SU-DHL-6 (cell line): ENCODE data around the gene DNAH17.

Experiments
- H2AFZ ChIP-seq: fragments of 200-600 bp; sonication (generic); 2 replicates; pipeline ENCODE4 v1.6.1; 2014; ENCODE audit warnings: low read depth, mild to moderate bottlenecking, moderate library complexity, mixed read lengths, antibody characterized with exemption, low read length; ENCODE audit not compliant: severe bottlenecking
- H3F3A ChIP-seq: fragments of 200-600 bp; shearing (Covaris generic); 2 replicates; pipeline ENCODE4 v1.6.0; 2016; ENCODE audit warnings: antibody characterized with exemption, mild to moderate bottlenecking; ENCODE audit not compliant: insufficient read depth
- H3K27ac ChIP-seq: fragments of 200-600 bp; sonication (generic); 2 replicates; pipeline ENCODE4 v1.5.1; 2016; ENCODE audit warnings: low read depth, mild to moderate bottlenecking, low read length, moderate library complexity, mixed read lengths
- H3K27me3 ChIP-seq: fragments of 200-600 bp; sonication (generic), shearing (Covaris generic); 2 replicates; pipeline ENCODE4 v1.6.0; 2014; ENCODE audit warnings: mild to moderate bottlenecking, low read length
- H3K36me3 ChIP-seq: fragments of 200-600 bp; sonication (generic); 2 replicates; pipeline ENCODE4 v1.6.1; 2014; ENCODE audit warnings: mild to moderate bottlenecking, low read length, mixed read lengths
- H3K4me2 ChIP-seq: fragments of 300-600, 200-600 bp; shearing (Covaris generic), sonication (generic); 2 replicates; pipeline ENCODE4 v1.6.0; 2014; ENCODE audit warnings: low read length, low read depth, mild to moderate bottlenecking; ENCODE audit not compliant: poor library complexity, severe bottlenecking
- H3K4me3 ChIP-seq: fragments of 200-600 bp; sonication (generic); 2 replicates; pipeline ENCODE4 v1.5.1; 2014; ENCODE audit warnings: antibody characterized with exemption, low read length, mild to moderate bottlenecking, mixed read lengths; ENCODE audit not compliant: insufficient read depth, poor library complexity, severe bottlenecking
- H3K79me2 ChIP-seq: fragments of 200-600 bp; sonication (generic); 2 replicates; pipeline ENCODE4 v1.6.1; 2014; ENCODE audit warnings: mild to moderate bottlenecking, low read length, moderate library complexity; ENCODE audit not compliant: insufficient read depth
- H3K9ac ChIP-seq: fragments of 200-600 bp; sonication (generic); 2 replicates; pipeline ENCODE4 v1.7.0; 2014; ENCODE audit warnings: mild to moderate bottlenecking, low read length
- H3K9me2 ChIP-seq: fragments of 200-600 bp; sonication (generic); replicated peaks from 2 replicates; pipeline ENCODE4 v1.6.1; 2014; ENCODE audit warnings: low read length; ENCODE audit not compliant: insufficient read depth
- H3K9me3 ChIP-seq: fragments of 200-600 bp; sonication (generic); 2 replicates; pipeline ENCODE4 v1.6.1; 2014; ENCODE audit warnings: low read length, mixed read lengths; ENCODE audit not compliant: insufficient read depth
- H4K20me1 ChIP-seq: fragments of 200-600 bp; sonication (generic); 2 replicates; pipeline ENCODE4 v1.6.1; 2014; ENCODE audit warnings: low read depth, mild to moderate bottlenecking, antibody characterized with exemption, low read length, moderate library complexity, mixed read lengths
- EZH2phosphoT487 ChIP-seq: fragments of 200-600 bp; sonication (generic), shearing (Covaris generic); conservative IDR thresholded peaks from 2 replicates; pipeline ENCODE4 v1.6.1; 2018; ENCODE audit warnings: mild to moderate bottlenecking, antibody characterized with exemption, low read length, moderate library complexity, mixed read lengths
- TF ChIP-seq, protein P1 (sequence below): fragments of 200-600 bp; sonication (generic); IDR thresholded peaks from one replicate; pipeline ENCODE4 v1.5.1; 2017; ENCODE audit warnings: antibody characterized with exemption, mild to moderate bottlenecking, low read length, moderate library complexity; ENCODE audit not compliant: insufficient read depth, poor library complexity, severe bottlenecking

DNAH17 gene

DNA sequence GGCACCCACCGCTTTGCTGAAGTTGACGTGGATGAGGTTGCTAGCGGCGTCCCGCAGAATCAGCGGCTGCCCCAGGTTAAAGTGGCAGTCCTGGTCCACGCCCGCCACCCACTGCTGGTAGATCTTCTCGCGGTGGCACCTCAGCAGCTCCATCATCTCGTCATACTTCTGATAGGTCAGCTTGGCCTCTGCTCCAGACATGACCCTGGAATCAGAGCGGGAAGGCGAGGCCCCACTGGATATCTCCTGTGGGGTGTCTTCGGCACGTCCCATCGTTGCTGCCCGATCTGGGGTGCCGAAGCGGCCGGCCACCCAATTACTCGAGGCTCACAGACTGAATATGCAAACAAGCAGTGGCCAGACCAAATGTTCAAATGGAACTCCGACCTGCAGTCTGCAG, 16.5 kb downstream of the DNAH17 start:
- Histone ChIP-seq H3F3A (no peaks in the 10 kb centered on the region), H3K79me2 (no peaks in the 10 kb centered on the region)

GRCh38 chr17:78559749-78560368, 17.3 kb downstream of the DNAH17 start:
- Histone ChIP-seq H3K27ac (no peak overlapping the region), H3K9me2 (no peaks in the 10 kb centered on the region), H3K9me3 (no peaks in the 10 kb centered on the region), H3K9ac (no peak overlapping the region), H3K27me3 (no peaks in the 10 kb centered on the region), H2AFZ (no peak overlapping the region), H3K79me2 (no peaks in the 10 kb centered on the region), H3K4me3 (no peak overlapping the region), H3K36me3 (no peaks in the 10 kb centered on the region), H4K20me1 (no peaks in the 10 kb centered on the region), H3F3A (no peaks in the 10 kb centered on the region), H3K4me2 (no peak overlapping the region)
- TF ChIP-seq EZH2phosphoT487: no peak
- TF ChIP-seq, protein P1, sequence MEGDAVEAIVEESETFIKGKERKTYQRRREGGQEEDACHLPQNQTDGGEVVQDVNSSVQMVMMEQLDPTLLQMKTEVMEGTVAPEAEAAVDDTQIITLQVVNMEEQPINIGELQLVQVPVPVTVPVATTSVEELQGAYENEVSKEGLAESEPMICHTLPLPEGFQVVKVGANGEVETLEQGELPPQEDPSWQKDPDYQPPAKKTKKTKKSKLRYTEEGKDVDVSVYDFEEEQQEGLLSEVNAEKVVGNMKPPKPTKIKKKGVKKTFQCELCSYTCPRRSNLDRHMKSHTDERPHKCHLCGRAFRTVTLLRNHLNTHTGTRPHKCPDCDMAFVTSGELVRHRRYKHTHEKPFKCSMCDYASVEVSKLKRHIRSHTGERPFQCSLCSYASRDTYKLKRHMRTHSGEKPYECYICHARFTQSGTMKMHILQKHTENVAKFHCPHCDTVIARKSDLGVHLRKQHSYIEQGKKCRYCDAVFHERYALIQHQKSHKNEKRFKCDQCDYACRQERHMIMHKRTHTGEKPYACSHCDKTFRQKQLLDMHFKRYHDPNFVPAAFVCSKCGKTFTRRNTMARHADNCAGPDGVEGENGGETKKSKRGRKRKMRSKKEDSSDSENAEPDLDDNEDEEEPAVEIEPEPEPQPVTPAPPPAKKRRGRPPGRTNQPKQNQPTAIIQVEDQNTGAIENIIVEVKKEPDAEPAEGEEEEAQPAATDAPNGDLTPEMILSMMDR: no peak

More for the DNA sequence above, 16.5 kb downstream of the DNAH17 start:
- Histone ChIP-seq H3K27ac (no peak overlapping the region), H3K9me2 (no peaks in the 10 kb centered on the region), H2AFZ (no peak overlapping the region), H3K36me3 (no peaks in the 10 kb centered on the region), H3K4me3 (no peak overlapping the region), H3K27me3 (no peaks in the 10 kb centered on the region), H3K4me2 (no peak overlapping the region), H3K9ac (no peak overlapping the region), H3K9me3 (no peaks in the 10 kb centered on the region), H4K20me1 (no peaks in the 10 kb centered on the region)
- TF ChIP-seq, protein P1: no peak
- TF ChIP-seq EZH2phosphoT487: no peak

GRCh38 chr17:78558989-78559388, 18.2 kb downstream of the DNAH17 start:
- no peaks in the 10 kb centered on the region for H3K9me3 ChIP-seq
- no peaks in the 10 kb centered on the region for H3K36me3 ChIP-seq
- no peaks in the 10 kb centered on the region for H3K27me3 ChIP-seq
- H3K4me3 ChIP-seq: no peak overlapping the region
- TF ChIP-seq, protein P1: no peak
- no peak for TF ChIP-seq EZH2phosphoT487
- H3K9ac ChIP-seq: no peak overlapping the region
- H4K20me1 ChIP-seq: no peaks in the 10 kb centered on the region
- no peak overlapping the region for H3K4me2 ChIP-seq
- H3K9me2 ChIP-seq: no peaks in the 10 kb centered on the region
- H3K27ac ChIP-seq: no peak overlapping the region
- no peaks in the 10 kb centered on the region for H3F3A ChIP-seq
- no peak overlapping the region for H2AFZ ChIP-seq
- no peaks in the 10 kb centered on the region for H3K79me2 ChIP-seq
